ENCODE data around the gene COPS4. TPM values are rescaled to one million over a fixed set of nuclear protein-coding genes. Genes with fewer than 3 reads are reported as not detected.

Gene COPS4
- polyA plus RNA-seq, 1 donor (not counting 4 experiments of a cell fraction or from before 2014, with no cell fraction given): 50.2 TPM

GRCh38 chr4:83112678-83113428 is 77.9 kb downstream of the COPS4 start:
- Histone ChIP-seq H3K9me1 (ENCODE audit: control insufficient read depth, extremely low read depth, insufficient read depth, low read length) (no peaks in the 10 kb centered on the region), H3K9ac (ENCODE audit: control insufficient read depth, extremely low read depth, insufficient read depth, low read length) (no peak overlapping the region), H3K36me3 (ENCODE audit: control insufficient read depth in 2 of 2, extremely low read depth in 1 of 2, insufficient read depth in 2 of 2, low read length in 2 of 2) (no peaks in the 10 kb centered on the region), H2AFZ (ENCODE audit: control insufficient read depth, low read length) (no peak overlapping the region), H3K27ac (ENCODE audit: control insufficient read depth, insufficient read depth, low read length) (no peak overlapping the region), H3K4me3 (ENCODE audit: control insufficient read depth in 2 of 3, extremely low read depth in 1 of 3, insufficient read depth in 2 of 3, low read depth in 1 of 3, low read length in 3 of 3) (no peak overlapping the region), H3K79me2 (ENCODE audit: control insufficient read depth, insufficient read depth, low read length) (no peaks in the 10 kb centered on the region), H3K27me3 (ENCODE audit: control insufficient read depth, extremely low read depth, insufficient read depth, low read length) (no peaks in the 10 kb centered on the region), H3K4me2 (ENCODE audit: control insufficient read depth, extremely low read depth, insufficient read depth, low read depth, low read length) (no peak overlapping the region), H4K20me1 (ENCODE audit: control insufficient read depth, extremely low read depth, insufficient read depth, low read length) (no peaks in the 10 kb centered on the region), H3K9me3 (ENCODE audit: control insufficient read depth, low read depth, low read length) (no peaks in the 10 kb centered on the region), H3K4me1 (ENCODE audit: control insufficient read depth, extremely low read depth, insufficient read depth, low read length) (peaks cover 25% of the 10 kb centered on the region)
- DNase-seq (ENCODE audit: low read depth, low spot score) (no peak), FAIRE-seq (peak; percentile 73)
- TF ChIP-seq EZH2 (IDR thresholded peaks at IDR 0.05; ENCODE audit: low read length) (no peak), CTCF (optimal IDR thresholded peaks at IDR 0.05 in 1 of 3, IDR thresholded peaks at IDR 0.05 in 1 of 3, conservative IDR thresholded peaks at IDR 0.05 in 1 of 3; ENCODE audit: extremely low read depth in 1 of 3, insufficient read depth in 2 of 3, low read length in 3 of 3) (no peak)
- dilution Hi-C loops (cut with MboI; ENCODE audit: extremely low pct_ligation_motif_present, low sequenced_read_pairs): no loop called here

- dilution Hi-C loops (cut with MboI; ENCODE audit: extremely low pct_ligation_motif_present, low sequenced_read_pairs): no loop called here
- Histone ChIP-seq H2AFZ (ENCODE audit: control insufficient read depth, low read length) (no peak overlapping the region), H4K20me1 (ENCODE audit: control insufficient read depth, extremely low read depth, insufficient read depth, low read length) (no peaks in the 10 kb centered on the region), H3K9me1 (ENCODE audit: control insufficient read depth, extremely low read depth, insufficient read depth, low read length) (no peaks in the 10 kb centered on the region), H3K4me3 (ENCODE audit: control insufficient read depth in 2 of 3, extremely low read depth in 1 of 3, insufficient read depth in 2 of 3, low read depth in 1 of 3, low read length in 3 of 3) (no peak overlapping the region), H3K27me3 (ENCODE audit: control insufficient read depth, extremely low read depth, insufficient read depth, low read length) (no peaks in the 10 kb centered on the region), H3K9ac (ENCODE audit: control insufficient read depth, extremely low read depth, insufficient read depth, low read length) (no peak overlapping the region), H3K27ac (ENCODE audit: control insufficient read depth, insufficient read depth, low read length) (no peak overlapping the region), H3K4me2 (ENCODE audit: control insufficient read depth, extremely low read depth, insufficient read depth, low read depth, low read length) (no peak overlapping the region), H3K4me1 (ENCODE audit: control insufficient read depth, extremely low read depth, insufficient read depth, low read length) (peaks cover 25% of the 10 kb centered on the region), H3K79me2 (ENCODE audit: control insufficient read depth, insufficient read depth, low read length) (no peaks in the 10 kb centered on the region), H3K36me3 (ENCODE audit: control insufficient read depth in 2 of 2, extremely low read depth in 1 of 2, insufficient read depth in 2 of 2, low read length in 2 of 2) (no peaks in the 10 kb centered on the region), H3K9me3 (ENCODE audit: control insufficient read depth, low read depth, low read length) (no peaks in the 10 kb centered on the region)
- DNase-seq (ENCODE audit: low read depth, low spot score): no peak
- FAIRE-seq: no peak
- TF ChIP-seq CTCF (optimal IDR thresholded peaks at IDR 0.05 in 1 of 3, IDR thresholded peaks at IDR 0.05 in 1 of 3, conservative IDR thresholded peaks at IDR 0.05 in 1 of 3; ENCODE audit: extremely low read depth in 1 of 3, insufficient read depth in 2 of 3, low read length in 3 of 3) (no peak), EZH2 (IDR thresholded peaks at IDR 0.05; ENCODE audit: low read length) (no peak)
These were observed 78.4 kb downstream of the COPS4 start for GRCh38 chr4:83113429-83113786.
